Colon (tissue), 2 donors: ENCODE measurements around the gene CALR3.
"Not testable (repeated sequence)": the region's sequence is repeated elsewhere in the genome, so short reads cannot be mapped to it uniquely, and the experiment has no call there.

Source experiments
- FAIRE-seq: peaks from 2 replicates; lab custom pipeline; 2012; peaks lifted over from hg19 to GRCh38; lab: Jason Lieb, UNC
- donor health status: control.
- donor health status: control.

Gene CALR3

GRCh38 chr19:16457195-16457953 lies 38.6 kb downstream of the CALR3 start:
- FAIRE-seq: no peak

DNA sequence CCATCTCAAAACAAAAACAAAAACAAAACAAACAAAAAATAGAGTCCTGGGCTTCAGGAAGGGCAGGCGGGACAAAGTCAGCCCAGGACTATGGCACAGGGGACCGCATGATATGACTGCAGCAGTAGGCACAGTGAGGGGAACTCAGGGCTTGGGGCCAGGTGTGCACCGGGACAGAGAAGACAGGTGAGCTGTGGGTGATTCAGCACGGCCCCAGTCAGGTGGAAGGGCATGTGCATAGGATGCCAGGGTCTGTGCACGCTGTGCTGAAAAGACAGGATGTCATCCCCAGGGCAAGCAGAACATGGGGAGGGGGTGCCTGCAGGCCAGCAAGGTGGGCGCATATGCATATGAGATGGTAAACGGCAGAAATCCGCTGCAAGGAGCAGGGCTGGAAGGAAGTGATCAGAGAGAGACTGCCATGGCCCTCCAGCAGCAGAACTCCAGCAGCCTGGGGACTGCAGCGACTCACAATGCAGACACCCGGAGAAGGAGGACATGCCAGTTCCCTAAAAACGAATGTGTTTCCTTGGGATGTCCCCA lies 39.2 kb downstream of the CALR3 start:
- FAIRE-seq: no peak

- no peak for FAIRE-seq
Observed at GRCh38 chr19:16455489-16455888, 40.5 kb downstream of the CALR3 start.

- no peak for FAIRE-seq
Observed at GRCh38 chr19:16454351-16454918, 41.5 kb downstream of the CALR3 start.

- no peak for FAIRE-seq
Observed at GRCh38 chr19:16452325-16452724, 43.6 kb downstream of the CALR3 start.

DNA sequence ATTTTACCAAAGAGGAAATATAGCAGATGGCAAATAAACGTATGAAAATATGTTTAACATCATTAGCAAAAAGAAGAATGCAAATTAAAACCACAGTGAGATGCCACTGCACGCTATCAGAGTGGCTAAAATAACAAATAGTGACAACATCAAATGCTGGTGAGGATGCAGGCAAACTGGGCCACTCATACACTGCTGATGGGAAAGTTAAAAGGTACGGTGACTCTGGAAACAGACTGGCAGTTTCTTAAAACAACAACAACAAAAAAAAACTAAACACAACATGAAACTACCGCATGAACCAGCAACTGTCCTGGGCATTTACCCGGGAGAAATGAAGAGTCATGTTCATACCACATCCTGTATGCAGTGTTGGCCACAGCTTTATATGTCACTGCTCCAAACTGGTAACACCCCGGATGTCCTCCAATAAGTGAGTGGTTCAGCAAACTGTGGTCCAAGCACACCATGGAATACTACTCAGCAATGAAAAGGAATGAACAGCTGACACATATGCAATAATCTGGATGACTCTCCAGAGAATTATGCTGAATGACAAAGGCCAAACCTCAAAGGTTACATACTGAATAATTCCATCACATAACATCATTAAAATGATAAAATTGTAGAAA lies 46.5 kb downstream of the CALR3 start:
- FAIRE-seq: no peak

DNA sequence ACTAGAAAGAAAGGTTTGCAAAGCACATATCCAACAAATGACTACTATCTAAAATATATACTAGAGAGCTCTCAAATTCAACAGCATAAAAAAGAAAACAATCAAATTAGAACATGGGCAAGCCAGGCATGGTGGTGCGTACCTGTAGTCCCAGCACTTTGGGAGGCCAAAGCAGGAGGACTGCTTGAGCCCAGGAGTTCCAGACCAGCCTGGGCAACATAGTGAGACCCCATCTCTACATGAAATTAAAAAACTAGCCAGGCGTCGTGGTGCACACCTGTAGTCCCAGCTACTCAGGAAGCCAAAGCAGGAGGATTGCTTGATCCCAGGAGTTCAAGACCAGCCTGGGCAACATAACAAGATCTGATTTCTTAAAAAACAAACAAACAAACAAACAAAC lies 47.1 kb downstream of the CALR3 start:
- not testable (repeated sequence) for FAIRE-seq

GRCh38 chr19:16446724-16447368 lies 49.1 kb downstream of the CALR3 start:
- no peak for FAIRE-seq

DNA sequence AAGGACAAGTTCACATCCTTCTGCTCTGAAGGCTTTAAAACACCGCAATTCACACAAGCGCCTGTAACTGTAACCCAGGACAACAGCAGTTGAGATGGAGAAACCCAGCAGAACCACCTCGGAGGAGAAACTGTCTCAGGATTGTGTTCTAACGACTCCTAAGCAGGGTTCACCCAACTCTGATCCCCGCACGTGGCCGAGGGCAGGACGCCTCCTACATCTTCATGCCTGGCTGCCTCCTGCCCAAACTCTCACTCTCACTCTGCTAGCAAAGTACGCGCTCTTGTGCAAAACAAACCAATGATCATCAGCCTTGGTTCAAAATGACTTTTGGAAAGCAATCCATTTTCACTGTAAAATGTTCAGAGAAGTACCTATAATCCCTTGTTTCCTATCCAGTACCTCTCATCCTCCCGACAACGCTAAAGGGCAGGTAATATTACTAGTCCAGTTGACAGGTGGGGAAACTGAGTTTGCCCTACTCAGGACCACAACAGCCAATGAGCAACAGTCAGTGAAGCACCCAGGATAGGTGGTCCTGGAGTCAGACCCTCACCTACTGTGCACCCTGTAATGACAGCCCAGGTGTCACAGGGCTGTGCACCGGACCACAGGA lies 49.8 kb downstream of the CALR3 start:
- FAIRE-seq: no peak

- no peak for FAIRE-seq
Observed at GRCh38 chr19:16445238-16446107, 50.5 kb downstream of the CALR3 start.

- no peak for FAIRE-seq
Observed at GRCh38 chr19:16444269-16444600, 51.7 kb downstream of the CALR3 start.

- FAIRE-seq: no peak
Observed at GRCh38 chr19:16442386-16443276, 53.3 kb downstream of the CALR3 start.

DNA sequence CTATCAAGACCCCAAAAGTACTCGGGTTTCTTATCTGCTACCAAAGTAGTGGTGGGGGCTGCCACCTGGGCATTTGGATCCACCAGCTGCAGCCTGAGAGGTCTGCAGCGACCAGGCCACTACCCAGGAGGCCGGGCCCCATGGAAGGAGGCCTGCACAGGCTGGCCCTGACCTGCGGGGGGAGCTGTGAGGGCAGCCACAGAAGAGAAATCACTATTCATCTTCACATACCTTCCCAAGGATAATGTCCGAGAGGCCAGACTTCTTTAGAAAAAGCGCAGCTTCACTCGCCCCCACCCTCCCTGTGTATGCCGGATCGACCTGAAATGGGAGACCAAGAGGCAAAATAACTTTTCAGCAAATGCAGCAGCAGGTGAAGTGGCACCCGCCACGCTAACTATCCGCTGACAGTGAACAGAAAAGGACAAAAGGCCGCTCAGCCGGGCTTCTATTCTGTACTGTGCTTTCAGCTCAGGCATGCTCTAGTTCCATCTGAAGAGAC lies 54.3 kb downstream of the CALR3 start:
- FAIRE-seq: no peak

GRCh38 chr19:16436780-16437332 lies 59.1 kb downstream of the CALR3 start:
- no peak for FAIRE-seq

DNA sequence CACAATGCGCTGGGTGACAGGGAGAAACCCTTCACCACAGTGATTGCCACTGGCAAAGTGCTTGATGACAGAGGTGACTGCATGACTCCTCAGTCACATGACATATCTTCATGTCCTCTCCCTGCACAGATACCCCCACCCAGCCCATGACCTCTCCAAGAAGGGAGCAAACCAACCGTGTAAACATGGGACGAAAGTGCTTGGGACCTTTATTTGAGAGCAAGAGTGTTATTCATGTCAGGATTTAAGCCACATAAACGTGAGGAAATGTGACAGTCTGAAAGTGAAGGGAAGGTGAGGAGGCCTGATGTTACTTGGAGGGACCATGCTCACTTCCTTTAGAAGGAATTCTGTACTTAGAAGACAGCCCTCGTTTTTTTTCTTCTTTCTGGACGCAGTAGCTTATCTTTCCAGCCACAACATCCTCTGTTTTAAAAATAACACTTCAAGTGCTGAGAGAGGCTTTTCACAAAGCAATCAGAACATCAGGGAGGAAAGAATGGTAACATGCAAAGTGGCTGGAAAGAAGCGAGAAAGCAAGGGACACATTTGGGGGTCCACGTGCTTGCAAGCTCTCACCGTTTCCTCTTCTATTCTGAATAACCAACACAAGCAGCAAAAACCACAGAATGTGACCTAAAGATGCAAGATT lies 59.8 kb downstream of the CALR3 start:
- no peak for FAIRE-seq

GRCh38 chr19:16435238-16435917 lies 60.6 kb downstream of the CALR3 start:
- FAIRE-seq: no peak

DNA sequence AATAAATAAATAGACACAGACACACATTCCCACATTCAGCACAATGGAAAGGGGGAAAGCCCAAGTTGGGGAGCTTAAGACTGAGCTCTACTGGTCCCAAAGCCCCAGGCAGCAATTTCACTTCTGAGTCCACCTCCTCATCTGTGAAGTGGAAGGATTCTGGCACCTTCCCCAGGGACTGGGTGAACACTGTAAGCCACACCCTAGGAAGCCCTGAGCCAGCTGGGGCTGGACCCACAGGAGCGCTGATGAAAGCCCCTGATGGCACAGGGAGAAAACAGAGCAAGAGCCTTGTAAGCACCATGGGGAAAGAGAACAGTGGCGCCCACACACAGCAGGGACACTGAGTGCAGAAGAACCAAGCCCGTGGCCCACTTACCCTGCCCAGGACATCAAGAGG lies 62.0 kb downstream of the CALR3 start:
- FAIRE-seq: no peak

DNA sequence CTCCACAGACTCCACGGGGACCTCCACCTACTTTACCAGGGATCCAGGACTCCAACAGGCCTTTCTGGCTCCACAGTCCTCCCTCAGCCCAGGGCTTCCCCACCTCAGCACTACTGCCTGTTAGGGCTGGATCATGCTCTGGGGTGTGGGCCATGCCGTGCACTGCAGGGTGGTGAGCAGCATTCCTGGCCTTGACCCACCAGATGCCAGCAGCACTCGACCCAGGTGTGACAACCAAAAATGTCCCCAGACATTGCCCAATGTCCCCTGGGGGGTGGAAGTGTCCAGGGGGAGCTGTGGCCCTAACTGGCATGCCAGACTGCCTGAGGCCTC lies 66.2 kb downstream of the CALR3 start:
- FAIRE-seq: no peak
